ENCODE results near the gene CACNA1S. TPM values are rescaled to one million over a fixed set of nuclear protein-coding genes. Genes with fewer than 3 reads are reported as not detected.

The CACNA1S gene
- polyA plus RNA-seq = not detected

DNA sequence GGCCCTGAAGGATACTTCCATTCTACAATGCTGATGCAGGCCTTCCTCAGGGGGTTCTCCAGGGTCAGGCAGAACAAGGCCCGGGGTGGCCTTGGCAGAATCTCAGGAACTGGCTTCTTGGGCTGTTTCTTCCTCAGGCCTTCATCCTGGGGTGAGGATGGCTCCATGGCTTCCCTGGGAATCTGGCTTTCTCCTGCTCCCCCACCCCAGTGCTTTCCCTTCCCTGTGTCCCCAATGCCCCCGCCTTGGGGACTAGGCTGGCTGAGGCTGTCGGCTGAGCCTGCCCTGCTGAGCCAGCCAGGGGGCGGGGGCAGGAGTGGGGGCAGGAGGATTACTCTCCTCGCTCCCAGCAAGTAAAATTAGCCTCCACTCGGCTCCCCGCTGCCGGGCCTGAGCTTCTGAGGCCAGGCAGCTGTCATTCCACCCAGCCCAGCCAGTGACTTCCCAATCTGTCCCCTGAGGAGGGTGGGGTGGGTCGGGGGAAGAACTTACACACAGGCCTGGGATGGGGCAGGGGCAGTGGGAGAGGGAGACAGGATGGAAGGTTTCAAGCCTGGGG is at the start of gene CACNA1S:
TSS of gene CACNA1S (minus strand) at position 254 of the 559 bp plus-strand sequence. CDS start at position 167, 87 bp downstream.
- Mint-ChIP-seq H3K27ac (no peak within 1 kb of the TSS), H3K36me3 (peaks cover 2% of the 10 kb centered on the region), H3K9me3 (no peaks in the 10 kb centered on the region), H3K4me1 (peaks cover 2 to 7% (median 2%) of the 10 kb centered on the region in 3 donors), H3K27me3 (peaks cover 28% of the 10 kb centered on the region), H3K4me3 (peak within 1 kb of the TSS; percentile 8 to 61 (median 47))

DNA sequence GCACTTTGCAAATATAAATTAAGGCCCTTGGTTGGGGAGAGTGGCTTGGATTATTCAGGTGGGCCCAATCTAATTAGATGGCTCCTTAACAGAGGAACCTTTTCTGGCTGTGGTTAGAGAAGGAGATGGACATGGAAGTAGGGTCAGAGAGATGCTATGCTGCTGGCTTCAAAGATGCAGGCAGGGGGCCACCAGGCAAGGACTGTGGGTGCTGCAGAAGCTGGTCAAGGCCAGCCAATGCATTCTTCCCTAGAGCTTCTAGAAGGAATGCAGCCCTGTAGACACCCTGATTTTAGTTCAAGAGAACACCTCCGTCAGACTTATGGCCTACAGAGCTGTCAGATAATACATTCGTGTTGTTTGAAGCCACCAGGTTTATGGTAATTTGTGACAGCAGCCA is 45.7 kb upstream of the CACNA1S start:
- H3K4me3 Mint-ChIP-seq = no peak overlapping the region
- peaks cover 15% of the 10 kb centered on the region for H3K27me3 Mint-ChIP-seq
- H3K9me3 Mint-ChIP-seq = peaks cover 0 to 2% (median 0%) of the 10 kb centered on the region in 3 donors
- H3K36me3 Mint-ChIP-seq = no peaks in the 10 kb centered on the region
- peak overlapping the region in 1 of 3 donors; percentile 66 for H3K27ac Mint-ChIP-seq
- H3K4me1 Mint-ChIP-seq = peaks cover 12 to 16% (median 14%) of the 10 kb centered on the region in 3 donors

DNA sequence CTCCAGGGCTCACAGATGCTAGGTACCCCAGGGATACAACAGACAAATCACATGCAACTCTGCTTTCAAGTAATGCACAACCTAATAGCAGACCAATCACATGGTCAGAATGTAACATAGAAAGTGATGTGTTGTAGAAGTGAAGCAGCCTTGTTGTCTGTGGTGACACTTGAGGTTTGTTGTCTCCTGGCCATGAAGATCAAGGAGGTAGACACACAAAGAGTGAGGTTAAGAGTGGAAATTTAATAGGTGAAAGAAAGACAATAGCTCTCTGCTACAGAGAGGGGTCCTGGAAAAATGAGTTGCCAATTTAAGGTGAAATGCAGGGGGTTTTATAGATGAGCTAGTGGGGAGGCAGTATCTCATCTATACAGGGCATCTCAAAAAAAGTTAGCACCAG is 44.6 kb upstream of the CACNA1S start:
- H3K4me3 Mint-ChIP-seq = peak overlapping the region in 1 of 4 donors; percentile 60
- peak overlapping the region in 1 of 3 donors; percentile 27 for H3K27ac Mint-ChIP-seq
- H3K9me3 Mint-ChIP-seq = peaks cover 0 to 2% (median 0%) of the 10 kb centered on the region in 3 donors
- H3K27me3 Mint-ChIP-seq = peaks cover 15% of the 10 kb centered on the region
- H3K4me1 Mint-ChIP-seq = peaks cover 14 to 20% (median 16%) of the 10 kb centered on the region in 3 donors
- no peaks in the 10 kb centered on the region for H3K36me3 Mint-ChIP-seq

DNA sequence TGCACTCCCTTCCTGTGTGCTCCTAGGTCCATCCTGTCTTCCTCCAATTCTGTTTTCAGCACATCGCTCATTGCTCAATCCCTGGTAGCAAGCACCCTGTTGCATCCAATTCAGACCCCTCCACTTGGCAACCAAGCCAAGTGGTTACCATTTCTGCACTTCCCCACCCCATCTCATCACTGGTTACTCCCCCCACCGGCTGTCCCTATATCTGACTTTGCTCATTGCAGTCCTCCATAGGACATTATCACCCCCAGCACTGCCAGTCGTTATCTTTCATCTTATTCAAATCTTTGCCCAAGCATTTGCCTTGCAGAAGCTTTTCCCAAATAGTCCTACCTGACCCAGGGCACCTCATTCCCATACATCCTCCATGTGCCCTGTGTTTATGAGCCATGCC is 44.1 kb upstream of the CACNA1S start:
- Mint-ChIP-seq H3K4me3 (peak overlapping the region in 2 of 4 donors; percentile 6 to 60), H3K36me3 (no peaks in the 10 kb centered on the region), H3K27ac (peak overlapping the region in 1 of 3 donors; percentile 27), H3K9me3 (peaks cover 0 to 2% (median 0%) of the 10 kb centered on the region in 3 donors), H3K4me1 (peaks cover 14 to 20% (median 16%) of the 10 kb centered on the region in 3 donors), H3K27me3 (peaks cover 15% of the 10 kb centered on the region)

DNA sequence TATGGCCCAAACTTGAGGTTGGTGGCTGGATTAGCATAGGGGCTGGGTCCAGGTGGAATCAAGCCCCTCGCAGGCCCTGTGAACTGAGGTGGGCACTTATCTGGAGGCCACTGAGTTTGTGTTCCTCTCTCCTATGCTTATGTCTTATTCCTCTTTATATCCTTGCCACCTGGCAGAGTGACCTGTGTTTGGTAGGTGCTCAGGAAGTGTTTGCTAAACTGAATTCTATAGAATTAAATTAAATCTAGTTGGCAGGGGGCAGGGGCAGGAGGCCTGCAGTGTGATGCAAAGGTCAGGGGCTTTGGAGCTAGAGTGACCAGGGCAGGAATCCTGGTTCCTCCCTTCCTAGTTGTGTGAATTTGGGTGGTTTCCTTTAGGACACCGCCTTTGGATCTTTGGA is 43.1 kb upstream of the CACNA1S start:
- no peaks in the 10 kb centered on the region for H3K36me3 Mint-ChIP-seq
- peaks cover 14 to 18% (median 17%) of the 10 kb centered on the region in 3 donors for H3K4me1 Mint-ChIP-seq
- H3K27ac Mint-ChIP-seq = no peak overlapping the region
- peaks cover 15% of the 10 kb centered on the region for H3K27me3 Mint-ChIP-seq
- H3K4me3 Mint-ChIP-seq = peak overlapping the region in 1 of 4 donors; percentile 60
- peaks cover 0 to 2% (median 0%) of the 10 kb centered on the region in 3 donors for H3K9me3 Mint-ChIP-seq

DNA sequence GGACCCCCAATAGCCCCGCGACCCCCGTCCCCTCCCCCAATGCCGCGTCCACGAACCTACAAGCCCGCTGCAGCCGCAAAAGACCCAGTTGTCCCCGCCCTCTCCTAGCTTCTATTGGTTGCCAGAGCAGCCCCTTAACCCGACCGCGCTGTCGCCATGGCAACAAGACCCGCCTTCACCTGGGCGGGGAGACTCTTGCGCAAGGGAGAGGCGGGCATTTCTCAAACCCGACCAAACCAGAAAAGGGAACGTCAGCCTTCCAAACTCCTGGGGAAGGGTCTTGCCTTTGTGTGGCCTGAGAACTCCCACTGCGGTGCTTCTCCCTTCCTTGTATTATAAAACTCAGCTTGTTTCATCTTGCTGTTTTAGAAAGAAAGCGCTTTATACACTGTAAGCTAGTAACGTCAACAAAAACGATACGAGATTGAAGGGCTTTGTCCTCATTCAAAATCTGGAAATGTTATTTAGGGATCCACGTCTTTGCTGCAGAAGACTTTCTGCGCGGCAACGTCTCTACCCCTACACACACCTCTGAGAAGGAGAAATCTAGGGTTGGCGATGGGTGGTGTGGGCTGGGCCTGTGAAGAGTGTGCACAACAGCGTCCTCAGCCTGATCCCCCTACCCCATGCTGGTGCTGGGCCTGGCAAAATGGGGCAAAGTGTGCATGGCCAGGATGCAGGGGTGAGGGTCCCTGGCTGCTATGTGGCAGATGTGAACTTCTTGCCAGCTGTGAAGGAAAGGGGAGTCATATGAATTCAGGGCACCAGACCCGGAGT is 42.4 kb upstream of the CACNA1S start, which contains the start of gene TMEM9:
TSS of gene TMEM9 (minus strand) at position 86 of the 777 bp plus-strand sequence. CDS start 551 bp downstream, outside the sequence.
- Mint-ChIP-seq H3K36me3 (no peaks in the 10 kb centered on the region), H3K27me3 (peaks cover 13% of the 10 kb centered on the region), H3K4me1 (peaks cover 14 to 18% (median 18%) of the 10 kb centered on the region in 3 donors), H3K9me3 (peaks cover 0 to 2% (median 0%) of the 10 kb centered on the region in 3 donors), H3K27ac (peak within 1 kb of the TSS; percentile 8 to 94 (median 51)), H3K4me3 (peak within 1 kb of the TSS; percentile 88 to 98 (median 92))

DNA sequence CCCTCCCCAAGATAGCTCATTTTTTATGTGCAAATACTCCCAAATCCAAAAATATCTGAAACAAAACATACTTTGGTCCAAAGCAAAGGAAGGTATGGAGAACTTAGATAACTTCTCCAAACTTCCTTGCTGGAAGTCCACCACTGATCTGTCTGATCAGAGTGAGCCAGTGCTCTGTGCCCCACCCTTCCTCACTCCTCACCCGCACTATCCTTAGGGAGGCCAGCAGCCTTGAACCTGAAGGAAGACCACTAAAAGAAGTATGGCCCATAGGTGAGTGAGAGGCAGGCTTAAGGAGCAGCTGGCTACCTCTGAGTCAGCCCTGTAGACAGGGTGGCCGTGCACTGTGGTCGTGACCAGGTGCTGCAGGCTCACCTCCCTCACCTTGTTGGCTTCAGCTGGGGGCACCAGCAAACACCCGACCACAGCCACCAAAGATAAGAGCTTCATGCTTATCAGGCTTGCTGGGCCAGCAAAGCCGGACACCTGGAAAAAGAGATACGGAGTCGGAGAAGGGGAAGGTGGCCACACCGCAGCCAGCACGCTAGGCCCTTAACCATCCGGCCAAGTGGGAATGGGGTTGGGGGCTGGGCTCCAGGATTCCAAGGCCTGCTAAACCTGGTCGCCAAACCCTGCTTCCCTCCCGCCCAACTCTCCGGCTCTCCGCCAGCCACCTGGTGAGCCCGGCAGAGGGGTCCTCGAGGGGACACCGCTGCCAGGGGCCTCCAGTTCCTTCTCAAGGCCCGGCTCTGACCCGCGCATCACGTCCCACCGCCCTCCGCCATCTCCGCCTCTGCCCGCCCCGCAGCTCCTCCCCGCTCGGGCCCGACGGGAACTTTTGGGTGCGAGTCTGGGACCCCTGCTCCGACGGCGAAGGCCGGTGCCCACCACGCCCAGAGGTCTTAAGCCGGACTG is 41.5 kb upstream of the CACNA1S start:
- peaks cover 3% of the 10 kb centered on the region for H3K36me3 Mint-ChIP-seq
- H3K27ac Mint-ChIP-seq = peak overlapping the region in 2 of 3 donors; percentile 51 to 94
- peak overlapping the region; percentile 88 to 98 (median 92) for H3K4me3 Mint-ChIP-seq
- peaks cover 14 to 18% (median 18%) of the 10 kb centered on the region in 3 donors for H3K4me1 Mint-ChIP-seq
- peaks cover 13% of the 10 kb centered on the region for H3K27me3 Mint-ChIP-seq
- H3K9me3 Mint-ChIP-seq = peaks cover 0 to 2% (median 0%) of the 10 kb centered on the region in 3 donors

DNA sequence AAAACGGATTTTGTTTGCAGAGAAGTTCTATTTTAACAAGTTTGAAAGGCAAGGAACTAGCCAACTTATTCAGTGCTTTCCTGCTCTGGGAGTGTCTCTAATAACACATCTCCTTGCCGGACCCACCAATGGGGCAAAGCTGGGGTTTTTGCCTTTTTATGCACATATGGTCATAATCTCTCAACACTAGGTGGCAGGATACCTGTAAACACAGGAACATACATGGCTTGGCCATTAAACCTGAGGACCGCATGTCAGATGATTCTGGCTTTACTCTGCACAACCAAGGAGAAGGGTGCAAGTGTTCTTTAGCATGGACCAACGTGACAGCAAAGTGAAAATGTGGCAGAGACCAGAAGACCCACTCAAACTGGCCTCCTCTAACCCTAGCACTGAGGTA is 37.2 kb upstream of the CACNA1S start:
- H3K27me3 Mint-ChIP-seq = no peaks in the 10 kb centered on the region
- peaks cover 0 to 1% (median 0%) of the 10 kb centered on the region in 3 donors for H3K9me3 Mint-ChIP-seq
- peaks cover 10 to 13% (median 13%) of the 10 kb centered on the region in 3 donors for H3K4me1 Mint-ChIP-seq
- H3K36me3 Mint-ChIP-seq = peaks cover 24% of the 10 kb centered on the region
- H3K4me3 Mint-ChIP-seq = no peak overlapping the region
- no peak overlapping the region for H3K27ac Mint-ChIP-seq

DNA sequence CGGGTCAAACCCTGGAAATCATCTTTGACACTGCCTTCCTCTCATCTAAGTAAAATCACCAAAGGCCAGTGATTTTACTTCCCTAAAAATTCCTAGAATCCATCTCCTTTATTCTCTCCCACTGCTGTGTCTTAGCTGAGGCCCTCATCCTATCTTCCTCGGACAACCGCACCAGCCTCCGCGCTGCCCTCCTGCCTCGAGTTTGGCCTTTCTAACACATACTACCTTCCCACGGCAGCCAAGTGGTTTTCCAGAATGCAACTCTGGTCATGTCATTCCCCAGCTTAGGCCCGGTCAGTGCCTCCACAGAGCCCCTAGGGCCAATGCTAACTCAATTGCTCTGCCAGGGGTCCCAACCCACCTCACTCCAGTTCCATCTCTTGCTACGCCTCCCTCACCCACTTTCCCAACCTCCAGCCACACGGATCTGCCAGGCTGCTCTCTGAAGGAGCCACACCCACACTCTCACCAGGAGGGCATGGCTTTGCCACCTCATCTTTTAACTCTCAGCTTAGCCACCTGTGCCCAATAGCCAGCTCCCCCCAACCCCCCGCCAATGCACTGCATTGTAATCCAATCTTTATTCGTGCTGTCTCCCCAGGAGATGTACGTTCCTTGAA is 35.3 kb upstream of the CACNA1S start:
- Mint-ChIP-seq H3K4me3 (no peak overlapping the region), H3K4me1 (peaks cover 0 to 3% (median 3%) of the 10 kb centered on the region in 3 donors), H3K36me3 (peaks cover 30% of the 10 kb centered on the region), H3K27me3 (no peaks in the 10 kb centered on the region), H3K9me3 (no peaks in the 10 kb centered on the region), H3K27ac (peak overlapping the region in 1 of 3 donors; percentile 51)

DNA sequence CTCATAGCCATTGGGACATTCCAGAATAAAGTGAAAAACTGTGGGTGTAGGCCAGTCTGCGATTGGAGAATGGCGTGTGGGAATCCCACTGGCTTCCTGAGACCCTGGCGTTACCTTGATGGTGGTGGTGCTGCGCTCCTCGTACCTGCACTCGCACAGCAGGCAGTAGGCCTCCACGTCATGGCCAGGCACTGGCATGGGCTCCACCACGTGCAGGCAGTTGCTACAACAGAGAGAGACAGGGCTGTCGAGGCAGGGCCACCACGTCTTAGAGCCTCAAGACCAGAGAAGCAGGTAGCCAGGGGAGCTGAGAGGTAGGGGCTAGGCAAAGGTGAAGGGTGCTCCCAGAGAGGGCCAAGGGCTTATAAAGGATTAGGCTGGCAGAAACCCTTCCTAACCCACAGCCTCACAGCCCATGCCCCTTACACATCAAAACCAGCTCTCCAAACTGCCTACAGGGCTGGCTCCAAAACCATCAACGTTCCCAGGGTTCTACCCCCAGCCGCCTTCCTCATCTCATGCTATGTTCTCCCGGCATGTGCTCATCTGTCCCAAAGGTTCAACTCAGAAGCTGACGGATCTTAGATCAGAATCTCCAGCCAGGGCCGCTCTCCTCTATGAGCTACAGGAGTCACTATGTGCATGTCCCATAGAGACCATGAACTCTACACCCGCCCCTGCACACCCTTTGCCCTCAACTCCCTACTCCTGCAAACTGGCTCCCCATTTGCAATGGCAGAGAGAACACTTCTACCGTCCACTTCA is 34.6 kb upstream of the CACNA1S start:
- Mint-ChIP-seq H3K9me3 (no peaks in the 10 kb centered on the region), H3K27me3 (no peaks in the 10 kb centered on the region), H3K27ac (peak overlapping the region in 1 of 3 donors; percentile 51), H3K4me1 (peaks cover 0 to 2% (median 0%) of the 10 kb centered on the region in 3 donors), H3K36me3 (peaks cover 30% of the 10 kb centered on the region), H3K4me3 (no peak overlapping the region)

DNA sequence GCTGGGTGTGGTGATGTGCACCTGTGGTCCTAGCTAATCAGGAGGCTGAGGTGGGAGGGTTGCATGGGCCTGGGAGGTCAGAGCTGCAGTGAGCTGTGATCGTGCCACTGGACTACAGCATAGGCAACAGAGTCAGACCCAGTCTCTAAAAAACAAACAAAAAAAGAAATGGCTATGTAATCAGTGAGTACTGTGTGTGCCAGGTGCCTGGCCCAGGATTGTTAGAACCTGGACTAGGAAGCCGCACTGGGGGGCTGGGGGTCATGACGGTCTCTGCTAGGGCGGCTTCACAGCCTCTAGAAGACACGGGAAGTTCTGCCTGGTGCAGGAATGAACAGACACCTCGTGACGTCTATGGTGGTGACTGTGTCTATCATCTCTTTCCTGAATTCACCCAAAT is 33.6 kb upstream of the CACNA1S start:
- Mint-ChIP-seq H3K9me3 (no peaks in the 10 kb centered on the region), H3K4me1 (peaks cover 0 to 4% (median 0%) of the 10 kb centered on the region in 3 donors), H3K27me3 (no peaks in the 10 kb centered on the region), H3K36me3 (peaks cover 30% of the 10 kb centered on the region), H3K4me3 (no peak overlapping the region), H3K27ac (no peak overlapping the region)

DNA sequence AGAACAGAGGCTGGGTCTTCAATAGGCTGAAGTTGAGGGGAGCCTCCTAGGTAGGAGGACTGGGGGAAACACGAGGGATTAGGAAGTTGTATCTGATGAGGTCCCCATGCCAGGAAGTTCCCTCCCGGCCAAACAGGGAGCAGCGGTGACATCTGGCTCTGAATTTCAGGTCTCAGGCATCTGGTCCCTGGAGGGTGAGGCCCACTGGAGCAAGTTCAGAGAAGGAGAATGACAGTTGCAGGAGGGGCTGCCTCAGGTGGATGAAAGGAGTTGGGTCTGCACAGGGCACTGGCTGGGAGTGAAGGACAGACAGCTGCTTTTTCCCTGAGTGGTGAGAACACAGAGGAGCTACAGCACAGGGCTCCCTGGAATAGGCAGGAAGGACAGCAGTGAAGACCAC is 32.9 kb upstream of the CACNA1S start:
- Mint-ChIP-seq H3K4me3 (no peak overlapping the region), H3K4me1 (peaks cover 0 to 5% (median 0%) of the 10 kb centered on the region in 3 donors), H3K27me3 (no peaks in the 10 kb centered on the region), H3K27ac (no peak overlapping the region), H3K36me3 (peaks cover 30% of the 10 kb centered on the region), H3K9me3 (no peaks in the 10 kb centered on the region)

DNA sequence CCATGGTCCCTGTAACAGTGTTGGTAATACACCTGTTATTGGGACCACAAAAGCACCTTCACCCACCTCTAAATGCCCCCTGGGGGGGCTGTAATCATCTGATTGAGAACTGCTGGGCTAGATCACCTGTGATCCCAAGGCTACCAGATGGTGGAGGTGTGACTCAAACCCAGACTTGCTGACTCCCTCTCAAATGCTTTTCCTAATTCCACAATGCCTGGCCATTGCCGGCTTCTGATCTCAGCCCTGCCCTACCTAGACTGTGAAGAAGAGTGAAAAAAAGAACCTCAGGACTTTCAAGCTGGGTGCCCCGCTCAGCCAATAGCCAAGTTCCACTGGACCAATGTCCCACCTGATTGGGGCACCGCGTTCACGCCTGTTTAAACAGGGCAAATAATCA is 32.5 kb upstream of the CACNA1S start:
- Mint-ChIP-seq H3K27me3 (no peaks in the 10 kb centered on the region), H3K9me3 (no peaks in the 10 kb centered on the region), H3K27ac (no peak overlapping the region), H3K36me3 (peaks cover 30% of the 10 kb centered on the region), H3K4me1 (peaks cover 0 to 4% (median 0%) of the 10 kb centered on the region in 3 donors), H3K4me3 (no peak overlapping the region)

Data from IgD-negative memory B cell (primary cell).